Testis (tissue), 2 donors: Measurements from ENCODE around the gene FGFBP3.

ENCODE experiments used
- POLR2A ChIP-seq: fragments of 450-650 bp; IDR thresholded peaks from one replicate; pipeline ENCODE4 v1.6.1; 2017; ENCODE audit warnings: antibody characterized with exemption, mild to moderate bottlenecking, moderate library complexity
- TF ChIP-seq, protein P1 (sequence below), 3 experiments: fragments of 450-650 bp in 2 of 3; fragments of 200-600 bp in 1 of 3; sonication (generic) in 1 of 3; IDR thresholded peaks; one replicate each; pipeline ENCODE4 v1.5.1; 2016 to 2019; ENCODE audit warnings: antibody characterized with exemption in 3 of 3, mild to moderate bottlenecking in 2 of 3, moderate library complexity in 1 of 3

DNA sequence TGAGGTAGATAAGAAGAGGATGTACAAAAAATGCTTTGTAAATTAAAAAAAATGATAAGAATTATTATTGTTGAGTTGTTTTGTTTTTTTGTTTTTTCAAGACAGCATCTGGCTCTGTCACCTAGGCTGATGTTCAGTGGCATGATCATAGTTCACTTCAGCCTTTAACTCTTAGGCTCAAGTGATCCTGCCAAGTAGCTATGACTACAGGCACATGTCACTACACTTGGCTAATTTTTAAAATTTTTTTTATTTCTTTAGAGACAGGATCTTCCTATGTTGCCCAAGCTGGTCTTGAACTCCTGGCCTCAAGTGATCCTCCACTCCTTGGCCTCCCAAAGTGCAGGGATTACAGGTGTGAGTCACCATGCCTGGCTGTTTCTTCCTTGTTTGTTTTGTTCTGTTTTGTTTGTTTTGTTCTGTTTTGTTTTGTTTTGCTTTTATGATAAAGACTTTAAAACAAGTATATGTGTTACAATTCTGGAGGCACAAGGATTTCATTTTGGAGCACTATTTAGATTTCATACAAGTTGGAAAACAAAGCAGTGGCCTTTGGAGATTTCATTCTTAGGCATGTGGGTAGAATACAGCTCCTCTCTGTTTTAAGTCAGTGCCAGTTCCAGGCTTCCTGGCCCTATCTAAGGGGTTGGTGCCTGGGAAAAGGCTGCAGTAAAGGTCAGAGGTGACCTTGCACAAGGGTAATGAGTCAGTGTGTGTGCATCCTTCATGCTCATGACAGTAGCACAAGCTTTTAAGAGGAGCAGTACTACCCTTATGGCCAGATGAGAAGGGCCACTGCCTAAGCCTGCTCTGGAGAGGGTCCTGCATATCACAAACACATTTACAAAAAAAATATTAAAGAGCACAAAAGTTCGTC, 17.9 kb downstream of the FGFBP3 start:
- TF ChIP-seq, protein P1, sequence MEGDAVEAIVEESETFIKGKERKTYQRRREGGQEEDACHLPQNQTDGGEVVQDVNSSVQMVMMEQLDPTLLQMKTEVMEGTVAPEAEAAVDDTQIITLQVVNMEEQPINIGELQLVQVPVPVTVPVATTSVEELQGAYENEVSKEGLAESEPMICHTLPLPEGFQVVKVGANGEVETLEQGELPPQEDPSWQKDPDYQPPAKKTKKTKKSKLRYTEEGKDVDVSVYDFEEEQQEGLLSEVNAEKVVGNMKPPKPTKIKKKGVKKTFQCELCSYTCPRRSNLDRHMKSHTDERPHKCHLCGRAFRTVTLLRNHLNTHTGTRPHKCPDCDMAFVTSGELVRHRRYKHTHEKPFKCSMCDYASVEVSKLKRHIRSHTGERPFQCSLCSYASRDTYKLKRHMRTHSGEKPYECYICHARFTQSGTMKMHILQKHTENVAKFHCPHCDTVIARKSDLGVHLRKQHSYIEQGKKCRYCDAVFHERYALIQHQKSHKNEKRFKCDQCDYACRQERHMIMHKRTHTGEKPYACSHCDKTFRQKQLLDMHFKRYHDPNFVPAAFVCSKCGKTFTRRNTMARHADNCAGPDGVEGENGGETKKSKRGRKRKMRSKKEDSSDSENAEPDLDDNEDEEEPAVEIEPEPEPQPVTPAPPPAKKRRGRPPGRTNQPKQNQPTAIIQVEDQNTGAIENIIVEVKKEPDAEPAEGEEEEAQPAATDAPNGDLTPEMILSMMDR (IDR thresholded peaks at IDR 0.05) = no peak
- no peak for TF ChIP-seq POLR2A
